K562 (cell line): ENCODE results near the gene SNX4. TPM values are rescaled to one million over a fixed set of nuclear protein-coding genes. Genes with fewer than 3 reads are reported as not detected.
A peak's percentile ranks its signal among the peaks of the same experiment; 100 is the strongest.

ENCODE experiments used
- ATAC-seq: fragments of 200-7000 bp; cut with Tn5 transposase; 3 replicates; pipeline ENCODE4 v1.9.1; 2020; ENCODE audit warnings: moderate library complexity
- Bru-seq: library from RNA; stranded (reverse); fragments of 400-500 nt; gene quantifications from one replicate; lab custom pipeline; 2021; lab: Mats Ljungman, UMichigan
- BruChase-seq, 2 experiments: library from RNA; stranded (reverse); fragments of 400-500 nt; gene quantifications; one replicate each; lab custom pipeline; 2021; lab: Mats Ljungman, UMichigan
- BruUV-seq: library from RNA; stranded (reverse); fragments of 400-500 nt; replicated peaks from 2 replicates; lab custom pipeline; 2021; lab: Mats Ljungman, UMichigan
- CTCF ChIA-PET: fragments of 300-600 bp; formaldehyde crosslinking; extraction: SDS; loops from one replicate; lab custom pipeline; 2021; ENCODE audit warnings: low intra/inter-chr PET ratio; lab: Yijun Ruan, JAX
- POLR2A ChIA-PET: fragments of 300-600, 350-650 bp; sonication (Branson Sonifier 250); formaldehyde crosslinking; extraction: SDS; loops from one replicate; lab custom pipeline; 2021; ENCODE audit warnings: antibody characterized with exemption, inconsistent platforms; lab: Yijun Ruan, JAX
- DNase-seq, 4 experiments: peaks; one replicate each; pipeline versions ENCODE4 v3.0.0 to v3.0.0-alpha.2; 2011 to 2018; ENCODE audit warnings: low spot score in 3 of 4, mixed read lengths in 3 of 4; ENCODE audit errors: extremely low read depth in 1 of 4
- FAIRE-seq: peaks from 2 replicates; lab custom pipeline; 2011; peaks lifted over from hg19 to GRCh38; lab: Jason Lieb, UNC
- H2AFZ ChIP-seq: 2 replicates; pipeline ENCODE4 v1.6.0; 2011; ENCODE audit warnings: low read depth, low read length, control low read depth, inconsistent platforms
- H3K27ac ChIP-seq: fragments of 200-600 bp; 3 replicates; pipeline ENCODE4 v1.8.0; 2011; ENCODE audit warnings: low read depth, mild to moderate bottlenecking, control low read depth, inconsistent platforms, low read length, moderate library complexity, mixed read lengths; ENCODE audit errors: extremely low read depth
- H3K27me3 ChIP-seq, 2 experiments: fragments of 300-600 bp in 1 of 2; 2 replicates in 1 of 2; 3 replicates in 1 of 2; pipeline versions ENCODE4 v1.6.0 to v1.8.0; 2011; ENCODE audit warnings: inconsistent platforms in 2 of 2, low read length in 2 of 2, mild to moderate bottlenecking in 1 of 2, mixed read lengths in 1 of 2, moderate library complexity in 1 of 2; ENCODE audit not compliant: control insufficient read depth in 2 of 2, insufficient read depth in 2 of 2
- H3K36me3 ChIP-seq: fragments of 300-600 bp; 3 replicates; pipeline ENCODE4 v1.8.0; 2011; ENCODE audit warnings: mild to moderate bottlenecking, low read length, inconsistent platforms; ENCODE audit not compliant: control insufficient read depth, insufficient read depth
- H3K4me1 ChIP-seq, 2 experiments: fragments of 200-600 bp in 1 of 2; replicated peaks in 1 of 2; 2 replicates in 1 of 2; 3 replicates in 1 of 2; pipeline versions ENCODE4 v1.5.1 to v1.8.0; 2011; ENCODE audit warnings: inconsistent platforms in 2 of 2, low read length in 2 of 2, mild to moderate bottlenecking in 1 of 2, mixed read lengths in 1 of 2, moderate library complexity in 1 of 2; ENCODE audit not compliant: control insufficient read depth in 2 of 2, insufficient read depth in 2 of 2
- H3K4me2 ChIP-seq: 2 replicates; pipeline ENCODE4 v1.6.1; 2011; ENCODE audit warnings: low read length, control low read depth, inconsistent platforms, mixed read lengths; ENCODE audit not compliant: insufficient read depth
- H3K4me3 ChIP-seq: fragments of 200-600 bp; sonication (generic), shearing (Covaris generic); 2 replicates; pipeline ENCODE4 v1.5.1; 2016; ENCODE audit warnings: control low read depth, inconsistent platforms
- H3K79me2 ChIP-seq: fragments of 200-600 bp; 3 replicates; pipeline ENCODE4 v1.8.0; 2011; ENCODE audit warnings: low read length, inconsistent platforms; ENCODE audit not compliant: control insufficient read depth, insufficient read depth
- H3K9ac ChIP-seq, 2 experiments: 2 replicates each; pipeline versions ENCODE4 v1.6.0 to v1.6.1; 2011; ENCODE audit warnings: low read depth in 2 of 2, low read length in 2 of 2, control low read depth in 1 of 2, inconsistent platforms in 1 of 2, mild to moderate bottlenecking in 1 of 2, mixed read lengths in 1 of 2; ENCODE audit not compliant: insufficient read depth in 1 of 2
- H3K9me1 ChIP-seq: one replicate; pipeline ENCODE4 v1.6.0; 2011; ENCODE audit warnings: inconsistent platforms, mild to moderate bottlenecking, low read length, moderate library complexity; ENCODE audit not compliant: control insufficient read depth, insufficient read depth
- H3K9me3 ChIP-seq: replicated peaks from 2 replicates; pipeline ENCODE4 v1.5.1; 2011; ENCODE audit warnings: low read depth, low read length, inconsistent platforms; ENCODE audit not compliant: control insufficient read depth, insufficient read depth
- H4K20me1 ChIP-seq: replicated peaks from 2 replicates; pipeline ENCODE4 v1.6.1; 2011; ENCODE audit warnings: low read length, inconsistent platforms, mixed read lengths; ENCODE audit not compliant: control insufficient read depth, insufficient read depth
- CREB1 ChIP-seq, 2 experiments: sonication (generic) in 1 of 2; formaldehyde crosslinking in 1 of 2; IDR thresholded peaks; 2 replicates each; pipeline versions ENCODE4 v1.6.1 to v1.8.0; 2012 to 2022; ENCODE audit warnings: inconsistent platforms in 1 of 2, mild to moderate bottlenecking in 1 of 2, missing genetic modification reagents in 1 of 2, moderate library complexity in 1 of 2
- E2F6 ChIP-seq, 2 experiments: IDR thresholded peaks; 2 replicates each; pipeline ENCODE4 v1.6.1; 2011; ENCODE audit warnings: borderline replicate concordance in 1 of 2, control low read depth in 1 of 2, low read depth in 1 of 2, low read length in 1 of 2, mild to moderate bottlenecking in 1 of 2, mixed read lengths in 1 of 2, moderate library complexity in 1 of 2; ENCODE audit not compliant: insufficient read depth in 1 of 2, insufficient read length in 1 of 2, poor library complexity in 1 of 2, severe bottlenecking in 1 of 2; ENCODE audit errors: extremely low read depth in 1 of 2
- GTF3C2 ChIP-seq: IDR thresholded peaks from 3 replicates; pipeline ENCODE4 v1.6.1; 2011; ENCODE audit warnings: borderline replicate concordance, mild to moderate bottlenecking, moderate library complexity; ENCODE audit not compliant: insufficient read length; ENCODE audit errors: extremely low read depth
- JUN ChIP-seq, 2 experiments: sonication (generic) in 1 of 2; formaldehyde crosslinking in 1 of 2; IDR thresholded peaks; 2 replicates each; pipeline versions ENCODE4 v1.6.1 to v1.8.0; 2012 to 2022; ENCODE audit warnings: borderline replicate concordance in 2 of 2, mild to moderate bottlenecking in 2 of 2, improper control_type of control experiment in 1 of 2, low read depth in 1 of 2, low read length in 1 of 2, missing genetic modification reagents in 1 of 2
- PCBP1 ChIP-seq: fragments of 200-400 bp; formaldehyde crosslinking; IDR thresholded peaks from 2 replicates; pipeline ENCODE4 v1.6.1; 2018; ENCODE audit warnings: mild to moderate bottlenecking, low read depth, low read length; ENCODE audit not compliant: poor library complexity, severe bottlenecking
- POLR2A ChIP-seq: fragments of 450-650 bp; conservative IDR thresholded peaks from 2 replicates; pipeline ENCODE4 v1.6.1; 2016
- RBFOX2 ChIP-seq: fragments of 200-400 bp; formaldehyde crosslinking; IDR thresholded peaks from 2 replicates; pipeline ENCODE4 v1.6.1; 2017; ENCODE audit warnings: low read depth, mild to moderate bottlenecking, low read length, moderate library complexity
- SETDB1 ChIP-seq: IDR thresholded peaks from one replicate; pipeline ENCODE4 v1.6.1; 2012; ENCODE audit warnings: low read length, control low read depth, inconsistent platforms
- ZFP36 ChIP-seq: fragments of 150-350 bp; IDR thresholded peaks from 2 replicates; pipeline ENCODE4 v1.6.1; 2018; ENCODE audit warnings: low read length, low read depth; ENCODE audit not compliant: partially characterized antibody
- whole genome bisulfite sequencing: fragments of 100-300 bp; shearing (Covaris generic); methylation state at CpG from one replicate; pipeline ENCODE4 v1.1.6; 2016; ENCODE audit warnings: low coverage, mixed read lengths; ENCODE audit not compliant: insufficient coverage; ENCODE audit errors: missing lambda C conversion rate; 5-methylcytosine and 5-hydroxymethylcytosine counted together
- in situ Hi-C: fragments of 300-500 bp; cut with MboI; formaldehyde crosslinking; loops from 4 replicates; pipeline ENCODE4 v1.15.0; 2018; ENCODE audit warnings: inconsistent platforms, mixed read lengths
- intact Hi-C: fragments of 100-400 bp; cut with micrococcal nuclease; formaldehyde crosslinking; loops from 2 replicates; pipeline ENCODE4 v1.14.2; 2022
- long read RNA-seq, 3 experiments: library from polyadenylated mRNA in 2 of 3; library from RNA in 1 of 3; unstranded in 2 of 3; stranded (forward) in 1 of 3; transcript quantifications; one replicate each; pipeline ENCODE4 v2.0.0, GENCODE V29; 2019 to 2022
- polyA minus RNA-seq, 3 experiments: library from RNA; depleted of rRNA, polyadenylated mRNA; stranded (reverse); fragments of >200 nt; gene quantifications; 2 replicates each; pipeline ENCODE4 v1.2.3, GENCODE V29; 2011
- polyA plus RNA-seq, 8 experiments: library from polyadenylated mRNA; depleted of rRNA in 4 of 8; stranded (reverse) in 5 of 8; unstranded in 3 of 8; fragments of >200 nt; fragmentation: Nextera tagmentation in 2 of 8; fragmentation: Illumina TruSeq in 1 of 8; extraction: Ambion mirVana in 2 of 8; extraction: Trizol in 1 of 8; gene quantifications; 2 replicates each; pipeline versions ENCODE4 v1.2.1 to v1.2.3, GENCODE V29; 2011 to 2014; ENCODE audit warnings: inconsistent platforms in 1 of 8, missing spikeins in 1 of 8
- total RNA-seq, 7 experiments: library from RNA; depleted of rRNA in 6 of 7; stranded (reverse); fragments of >200 nt in 6 of 7; fragmentation: Illumina TruSeq in 2 of 7; extraction: Trizol in 2 of 7; gene quantifications; 2 replicates each; pipeline versions ENCODE4 v1.2.1 to v1.2.3, GENCODE V29; 2011 to 2021; ENCODE audit warnings: low replicate concordance in 1 of 7

Gene SNX4
- total RNA-seq (2011; cell fraction: chromatin; rRNA removed; ENCODE audit: low replicate concordance), result 16.9 and 33.5 TPM in 2 replicates
- total RNA-seq (2011; cell fraction: nucleolus; rRNA removed), result 8.0 and 11.4 TPM in 2 replicates
- 11.1 and 14.1 TPM in 2 replicates for total RNA-seq (2011; cell fraction: nucleoplasm; rRNA removed)
- total RNA-seq (2014; rRNA removed) (25.8 and 37.8 TPM in 2 replicates), total RNA-seq (2014; rRNA removed; fragmentation: Illumina TruSeq; extraction: Trizol) (33.8 and 39.2 TPM in 2 replicates), total RNA-seq (2015; rRNA removed; fragmentation: Illumina TruSeq; extraction: Trizol) (36.7 and 40.3 TPM in 2 replicates), total RNA-seq (2021) (29.6 and 30.0 TPM in 2 replicates), polyA plus RNA-seq (2011; rRNA removed) (21.2 and 30.8 TPM in 2 replicates), polyA plus RNA-seq (2014; fragmentation: Illumina TruSeq; extraction: Trizol) (26.9 and 29.9 TPM in 2 replicates), polyA plus RNA-seq (2014; fragmentation: Nextera tagmentation; extraction: Ambion mirVana) (10 to 100 TPM; 11.4 to 15.8 TPM), polyA plus RNA-seq (2014; rRNA removed) (27.0 and 29.9 TPM in 2 replicates), polyA minus RNA-seq (2011; rRNA and poly(A)+ RNA removed) (38.9 and 41.2 TPM in 2 replicates), Bru-seq, nascent RNA (percentile 70 among the genes with signal in this experiment), BruChase-seq, experiment 1, labeled RNA remaining after a 2-hour chase (percentile 80 among the genes with signal in this experiment), BruChase-seq, experiment 2, labeled RNA remaining after a 6-hour chase (percentile 82 among the genes with signal in this experiment)
- polyA plus RNA-seq (2011; cell fraction: cytosol; rRNA removed), result 3.9 and 10.8 TPM in 2 replicates
- polyA plus RNA-seq (2011; cell fraction: nucleus; rRNA removed), result 4.5 and 6.8 TPM in 2 replicates
- polyA plus RNA-seq (2012), result 23.0 and 43.0 TPM in 2 replicates
- 11.6 and 12.7 TPM in 2 replicates for polyA minus RNA-seq (2011; cell fraction: cytosol; rRNA and poly(A)+ RNA removed)
- 5.4 and 18.7 TPM in 2 replicates for polyA minus RNA-seq (2011; cell fraction: nucleus; rRNA and poly(A)+ RNA removed)
- long read RNA-seq, experiment 1, transcript SNX4-201 (14 exons, 2,513 nt), result major isoform, 196 of 249 reads
- long read RNA-seq, experiment 1, partial matches to known transcripts, result 10 of 249 reads
- long read RNA-seq, experiment 1, other reads (novel, unspliced or antisense), result 43 of 249 reads
- long read RNA-seq, experiment 2, partial matches to known transcripts, result 1 of 12 reads
- long read RNA-seq, experiment 2, other reads (novel, unspliced or antisense), result 7 of 12 reads
- long read RNA-seq, experiment 3, transcript SNX4-201 (14 exons, 2,513 nt), result major isoform, 39 of 55 reads
- long read RNA-seq, experiment 3, partial matches to known transcripts, result 5 of 55 reads
- long read RNA-seq, experiment 3, other reads (novel, unspliced or antisense), result 11 of 55 reads

GRCh38 chr3:125519678-125520562, at the start of gene SNX4:
TSS of gene SNX4 (minus strand) at chr3:125520202. CDS start at chr3:125520172, 30 bp downstream.
- DNase-seq, result peak; percentile 81 to 93 (median 84)
- in situ Hi-C loops, result no loop called here
- peaks cover 0 to 19% of the 10 kb centered on the region in 2 experiments; a peak in 2 of 5 replicates for H3K4me1 ChIP-seq
- H3K36me3 ChIP-seq, result peaks cover 20% of the 10 kb centered on the region; the same call in 1 of the 3 replicates
- H2AFZ ChIP-seq, result peak within 1 kb of the TSS; percentile 99
- intact Hi-C loops, result no loop called here
- H3K9me1 ChIP-seq, result no peaks in the 10 kb centered on the region
- peak within 1 kb of the TSS; percentile 91 for H3K4me3 ChIP-seq
- FAIRE-seq, result peak; percentile 82
- WGBS, result 2% methylated on average over 34 of the region's 65 CpGs
- peak within 1 kb of the TSS; percentile 89 for H3K4me2 ChIP-seq
- H3K9ac ChIP-seq, result peak within 1 kb of the TSS; percentile 82 to 96
- no peaks in the 10 kb centered on the region for H3K27me3 ChIP-seq
- H4K20me1 ChIP-seq, result no peaks in the 10 kb centered on the region
- ChIA-PET CTCF (no interaction called here), POLR2A (interaction anchor here (0.8 kb wide), 1 partner anchor 21 kb away, joined by 5 read pairs; no protein-coding TSS in a partner anchor)
- peak within 1 kb of the TSS; percentile 81 for H3K27ac ChIP-seq
- H3K79me2 ChIP-seq, result peaks cover 32% of the 10 kb centered on the region
- no TSS peak for BruUV-seq
- ATAC-seq, result peak; percentile 98
- H3K9me3 ChIP-seq, result no peaks in the 10 kb centered on the region
- TF ChIP-seq JUN (IDR thresholded peaks at IDR 0.05; ENCODE audit: borderline replicate concordance, low read depth, low read length) (no peak), JUN (CRISPR knock-in tag; IDR thresholded peaks at IDR 0.05; ENCODE audit: borderline replicate concordance) (no peak), ZFP36 (peak; percentile 10), POLR2A (peak; percentile 74), RBFOX2 (peak; percentile 83), CREB1 (IDR thresholded peaks at IDR 0.05) (0 out of 2 replicates have a peak, but pooled peaks have one; percentile 21), CREB1 (CRISPR knock-in tag; IDR thresholded peaks at IDR 0.05) (no peak; the same call in 1 of the 2 replicates), E2F6 (IDR thresholded peaks at IDR 0.05; ENCODE audit: borderline replicate concordance in 1 of 2, extremely low read depth in 1 of 2, insufficient read depth in 1 of 2, insufficient read length in 1 of 2, low read depth in 1 of 2, low read length in 1 of 2, poor library complexity in 1 of 2, severe bottlenecking in 1 of 2) (peak; percentile 20 to 50), PCBP1 (peak; percentile 31), SETDB1 (no peak), GTF3C2 (no peak)
